OCI-LY7 (cell line): ENCODE data around the gene PEDS1. TPM values are rescaled to one million over a fixed set of nuclear protein-coding genes. Genes with fewer than 3 reads are reported as not detected.

ENCODE experiments used
- BruUV-seq: library from RNA; stranded (reverse); fragments of 400-500 nt; replicated peaks from 2 replicates; lab custom pipeline; 2021; lab: Mats Ljungman, UMichigan
- CTCF ChIA-PET: fragments of 300-600 bp; sonication (Branson Sonifier 250); formaldehyde crosslinking; loops from one replicate; lab custom pipeline; 2022; ENCODE audit warnings: antibody characterized with exemption; ENCODE audit not compliant: unreplicated experiment; lab: Charles Lee
- POLR2A ChIA-PET: fragments of 300-600 bp; sonication (Branson Sonifier 250); formaldehyde crosslinking; loops from one replicate; lab custom pipeline; 2022; ENCODE audit warnings: antibody characterized with exemption; lab: Charles Lee
- DNase-seq: peaks from one replicate; pipeline ENCODE4 v3.0.0-alpha.2; 2015; ENCODE audit warnings: low spot score
- H2AFZ ChIP-seq: fragments of 200-600 bp; sonication (generic), shearing (Covaris generic); 2 replicates; pipeline ENCODE4 v1.6.1; 2014; ENCODE audit warnings: mild to moderate bottlenecking, antibody characterized with exemption, low read length, moderate library complexity
- H3K27ac ChIP-seq: fragments of 200-600 bp; sonication (generic); 2 replicates; pipeline ENCODE4 v1.5.1; 2014; ENCODE audit warnings: mixed run types, low read depth, mild to moderate bottlenecking, moderate library complexity, low read length, inconsistent platforms; ENCODE audit not compliant: poor library complexity, severe bottlenecking
- H3K36me3 ChIP-seq: fragments of 200-600 bp; sonication (generic); 2 replicates; pipeline ENCODE4 v1.6.1; 2014; ENCODE audit warnings: mild to moderate bottlenecking, antibody characterized with exemption, low read length, moderate library complexity, mixed read lengths; ENCODE audit not compliant: insufficient read depth
- H3K4me1 ChIP-seq: fragments of 200-600 bp; sonication (generic); 2 replicates; pipeline ENCODE4 v1.5.1; 2014; ENCODE audit warnings: mild to moderate bottlenecking, low read length; ENCODE audit not compliant: insufficient read depth, poor library complexity, severe bottlenecking
- H3K4me2 ChIP-seq: fragments of 200-600 bp; sonication (generic); 2 replicates; pipeline ENCODE4 v1.6.1; 2014; ENCODE audit warnings: mild to moderate bottlenecking, low read length
- H3K4me3 ChIP-seq: fragments of 200-600 bp; sonication (generic); 2 replicates; pipeline ENCODE4 v1.5.1; 2014; ENCODE audit warnings: mild to moderate bottlenecking, low read depth, low read length; ENCODE audit not compliant: poor library complexity, severe bottlenecking
- H3K79me2 ChIP-seq: fragments of 200-600 bp; sonication (generic); 2 replicates; pipeline ENCODE4 v1.6.1; 2016; ENCODE audit warnings: low read depth, mild to moderate bottlenecking, low read length, moderate library complexity, mixed read lengths; ENCODE audit not compliant: insufficient read depth
- H3K9me2 ChIP-seq: fragments of 200-600 bp; sonication (generic); 2 replicates; pipeline ENCODE4 v1.6.1; 2016; ENCODE audit warnings: mild to moderate bottlenecking, low read length, mixed read lengths; ENCODE audit not compliant: insufficient read depth
- H3K9me3 ChIP-seq: fragments of 200-600 bp; sonication (generic); 2 replicates; pipeline ENCODE4 v1.6.1; 2014; ENCODE audit warnings: mild to moderate bottlenecking, mixed run types, low read length, mixed read lengths
- H4K20me1 ChIP-seq: fragments of 200-600 bp; sonication (generic); 2 replicates; pipeline ENCODE4 v1.6.1; 2014; ENCODE audit warnings: mild to moderate bottlenecking, antibody characterized with exemption, low read length, moderate library complexity, mixed read lengths; ENCODE audit not compliant: insufficient read depth
- EZH2phosphoT487 ChIP-seq: fragments of 200-600 bp; sonication (generic); IDR thresholded peaks from 2 replicates; pipeline ENCODE4 v1.6.1; 2018; ENCODE audit warnings: low read depth, borderline replicate concordance, mild to moderate bottlenecking, mixed run types, antibody characterized with exemption, low read length, moderate library complexity, mixed read lengths
- intact Hi-C: fragments of 100-400 bp; cut with micrococcal nuclease; formaldehyde crosslinking; loops from one replicate; pipeline ENCODE4 v1.10.0; 2022; ENCODE audit not compliant: unreplicated experiment
- total RNA-seq, 2 experiments: library from RNA; depleted of rRNA in 1 of 2; stranded (reverse); fragments of >200 nt in 1 of 2; shearing (Covaris generic) in 1 of 2; gene quantifications; 2 replicates each; pipeline ENCODE4 v1.2.3, GENCODE V29; 2014 to 2022
- TF ChIP-seq, protein P1 (sequence below): fragments of 200-600 bp; sonication (generic); conservative IDR thresholded peaks from 2 replicates; pipeline ENCODE4 v1.5.1; 2014; ENCODE audit warnings: mild to moderate bottlenecking, antibody characterized with exemption, low read length, moderate library complexity, mixed read lengths

The PEDS1 gene
- total RNA-seq, 2 experiments from 2014 or later: 22.0 to 25.9 TPM

DNA sequence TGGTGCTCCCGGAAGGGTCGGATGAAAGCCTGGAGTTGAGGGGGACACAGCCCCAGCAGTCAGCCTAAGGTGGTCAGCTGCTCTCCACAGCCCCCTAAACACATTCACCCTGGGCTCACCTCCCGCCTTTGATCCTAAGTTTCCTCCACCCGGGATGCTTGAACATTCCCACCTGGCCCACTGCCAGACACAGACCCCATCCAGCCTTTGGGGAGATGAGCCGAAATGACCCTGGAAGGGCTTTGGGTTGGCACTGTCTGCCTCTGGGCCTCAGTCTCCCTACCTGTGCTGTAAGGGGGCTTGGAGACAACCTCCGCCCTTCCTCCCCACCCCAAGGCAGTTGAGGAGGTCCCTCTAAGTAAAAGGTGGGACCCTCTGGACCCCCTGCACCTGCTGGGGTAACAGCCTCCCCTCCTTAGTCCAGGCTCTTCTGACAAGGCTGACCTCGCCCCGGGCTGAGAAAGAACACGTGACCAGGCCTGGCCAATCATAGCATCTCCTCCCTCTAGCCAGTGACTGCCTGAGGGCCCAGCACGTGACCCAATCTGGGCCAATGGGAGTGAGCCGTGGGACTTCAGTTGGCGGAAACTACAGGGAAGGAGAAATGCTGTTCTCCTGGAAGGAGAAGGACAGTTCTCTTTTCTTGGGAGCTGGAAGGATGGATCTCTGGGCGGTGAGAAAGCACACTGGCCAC lies 23.7 kb downstream of the PEDS1 start:
- no peaks in the 10 kb centered on the region for H3K79me2 ChIP-seq
- no peak overlapping the region for H2AFZ ChIP-seq
- no peak overlapping the region for H3K4me3 ChIP-seq
- peaks cover 28% of the 10 kb centered on the region for H3K36me3 ChIP-seq
- H3K9me2 ChIP-seq: no peaks in the 10 kb centered on the region
- ChIA-PET POLR2A (no interaction called here), CTCF (no interaction called here)
- H4K20me1 ChIP-seq: no peaks in the 10 kb centered on the region
- TF ChIP-seq, protein P1, sequence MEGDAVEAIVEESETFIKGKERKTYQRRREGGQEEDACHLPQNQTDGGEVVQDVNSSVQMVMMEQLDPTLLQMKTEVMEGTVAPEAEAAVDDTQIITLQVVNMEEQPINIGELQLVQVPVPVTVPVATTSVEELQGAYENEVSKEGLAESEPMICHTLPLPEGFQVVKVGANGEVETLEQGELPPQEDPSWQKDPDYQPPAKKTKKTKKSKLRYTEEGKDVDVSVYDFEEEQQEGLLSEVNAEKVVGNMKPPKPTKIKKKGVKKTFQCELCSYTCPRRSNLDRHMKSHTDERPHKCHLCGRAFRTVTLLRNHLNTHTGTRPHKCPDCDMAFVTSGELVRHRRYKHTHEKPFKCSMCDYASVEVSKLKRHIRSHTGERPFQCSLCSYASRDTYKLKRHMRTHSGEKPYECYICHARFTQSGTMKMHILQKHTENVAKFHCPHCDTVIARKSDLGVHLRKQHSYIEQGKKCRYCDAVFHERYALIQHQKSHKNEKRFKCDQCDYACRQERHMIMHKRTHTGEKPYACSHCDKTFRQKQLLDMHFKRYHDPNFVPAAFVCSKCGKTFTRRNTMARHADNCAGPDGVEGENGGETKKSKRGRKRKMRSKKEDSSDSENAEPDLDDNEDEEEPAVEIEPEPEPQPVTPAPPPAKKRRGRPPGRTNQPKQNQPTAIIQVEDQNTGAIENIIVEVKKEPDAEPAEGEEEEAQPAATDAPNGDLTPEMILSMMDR: no peak
- no peak for TF ChIP-seq EZH2phosphoT487
- intact Hi-C loops: no loop called here
- no peak for DNase-seq
- no TSS peak for BruUV-seq
- H3K9me3 ChIP-seq: no peaks in the 10 kb centered on the region
- H3K4me2 ChIP-seq: no peak overlapping the region
- no peak overlapping the region for H3K27ac ChIP-seq
- H3K4me1 ChIP-seq: no peaks in the 10 kb centered on the region

DNA sequence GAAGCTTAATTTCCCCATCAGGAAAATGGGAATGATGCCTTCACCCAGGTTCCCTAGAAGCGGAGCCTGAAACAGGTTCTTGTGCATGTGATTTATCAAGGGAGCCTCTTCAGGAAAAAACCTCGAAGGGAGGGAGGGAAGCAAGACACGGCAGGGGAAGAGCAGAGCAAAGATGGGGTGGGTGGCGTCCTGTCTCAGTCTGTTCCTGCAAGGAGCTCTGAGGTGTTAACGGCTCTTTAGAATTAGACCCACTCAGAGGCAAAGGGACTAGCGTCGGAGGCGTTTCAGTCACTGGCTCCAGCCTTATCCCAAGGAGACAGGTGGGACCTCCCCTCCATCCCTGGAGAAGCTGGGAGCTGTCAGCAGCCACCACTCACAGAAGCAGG lies 25.0 kb downstream of the PEDS1 start:
- Histone ChIP-seq H3K4me2 (no peak overlapping the region), H4K20me1 (no peaks in the 10 kb centered on the region), H3K9me2 (no peaks in the 10 kb centered on the region), H3K79me2 (no peaks in the 10 kb centered on the region), H3K4me1 (no peaks in the 10 kb centered on the region), H3K27ac (no peak overlapping the region), H2AFZ (no peak overlapping the region), H3K4me3 (no peak overlapping the region), H3K36me3 (peaks cover 30% of the 10 kb centered on the region), H3K9me3 (no peaks in the 10 kb centered on the region)
- TF ChIP-seq EZH2phosphoT487: no peak
- TF ChIP-seq, protein P1: no peak
- no TSS peak for BruUV-seq
- no peak for DNase-seq
- ChIA-PET CTCF (interaction anchor here (0.6 kb wide), 1 partner anchor 41 kb away, joined by 3 read pairs; no protein-coding TSS in a partner anchor), POLR2A (no interaction called here)
- intact Hi-C loops: no loop called here
